GM03348 (cell line): ENCODE data around the gene GGT7.
"Not testable (repeated sequence)": the region's sequence is repeated elsewhere in the genome, so short reads cannot be mapped to it uniquely, and the experiment has no call there.

Experiments used
- DNase-seq: peaks from one replicate; pipeline ENCODE4 v3.0.0; 2012; ENCODE audit warnings: low spot score

GGT7 gene

GRCh38 chr20:34881689-34882088 is 9.0 kb upstream of the GGT7 start:
- no peak for DNase-seq

GRCh38 chr20:34880971-34881370 is 8.3 kb upstream of the GGT7 start:
- DNase-seq: not testable (repeated sequence)

DNA sequence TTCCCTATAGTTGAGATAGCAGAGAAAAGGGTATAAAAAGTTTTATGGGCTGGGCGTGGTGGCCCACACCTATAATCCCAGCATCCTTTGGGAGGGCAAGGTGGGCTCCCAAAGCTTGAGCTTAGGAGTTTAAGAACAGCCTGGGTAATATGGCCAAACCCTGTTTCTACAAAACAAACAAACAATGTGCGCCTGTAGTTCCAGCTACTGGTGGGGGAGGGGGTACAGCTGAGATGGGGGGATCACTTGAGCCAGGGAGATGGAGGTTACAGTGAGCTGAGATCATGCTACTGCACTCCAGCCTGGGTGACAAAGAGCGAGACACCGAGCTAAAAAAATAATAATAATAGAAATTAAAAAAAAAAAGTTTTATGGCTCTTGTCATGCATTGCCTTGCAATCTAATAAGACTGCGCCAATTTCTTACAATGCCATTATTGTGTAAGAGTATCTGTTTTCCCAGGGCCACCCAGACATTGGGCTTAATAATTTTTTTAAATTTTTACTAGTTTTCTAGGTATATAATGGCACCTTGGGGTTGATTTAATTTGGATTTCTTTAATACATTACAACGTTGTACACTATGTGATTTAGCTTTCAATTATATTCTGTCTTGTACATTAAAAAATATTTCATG is 7.7 kb upstream of the GGT7 start:
- no peak for DNase-seq

- peak; percentile 98 for DNase-seq
Observed at GRCh38 chr20:34876406-34877282, 4.0 kb upstream of the GGT7 start, which contains the start of gene ACSS2. ACSS2 (plus strand) TSS chr20:34876612; CDS start chr20:34876646, 34 bp downstream.

DNA sequence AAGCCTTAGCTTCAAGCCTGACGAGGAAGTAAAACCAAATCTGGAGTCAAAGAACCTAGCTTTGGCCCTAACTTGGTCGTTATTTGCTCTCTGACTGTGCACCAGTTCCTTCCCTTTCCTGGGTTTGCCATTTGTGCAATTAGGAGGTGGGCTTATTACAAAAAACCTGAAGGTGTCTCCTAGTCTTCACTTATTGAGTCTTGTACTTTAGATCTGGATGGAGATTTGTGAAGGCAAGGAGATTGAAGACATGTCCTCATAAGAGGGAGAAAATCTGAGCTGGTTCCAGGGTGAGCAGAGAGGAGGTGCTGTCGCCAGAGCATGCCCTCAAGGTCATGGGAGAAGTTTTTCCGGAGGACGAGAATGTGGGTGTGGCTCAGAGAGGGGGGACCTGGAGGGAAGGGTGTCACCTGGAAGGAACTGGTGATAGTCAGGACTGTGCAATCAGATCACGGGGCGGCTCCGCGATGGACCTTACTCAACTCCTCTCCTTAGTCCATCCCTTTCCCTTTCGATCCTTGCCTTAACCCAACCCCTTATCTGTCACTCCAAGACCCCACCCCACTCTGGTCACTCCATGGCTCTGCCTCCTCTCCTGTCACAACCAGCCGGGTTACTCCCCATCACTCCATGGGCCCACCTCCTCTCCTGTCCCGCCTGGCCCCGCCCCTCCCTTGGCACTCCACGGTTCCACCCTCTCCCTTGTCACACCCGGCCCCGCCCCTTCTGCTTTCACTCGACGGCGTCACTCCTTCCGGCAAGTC is 3.2 kb upstream of the GGT7 start:
- DNase-seq: no peak

GRCh38 chr20:34874094-34874654 is 1.5 kb upstream of the GGT7 start:
- DNase-seq: peak; percentile 88

- DNase-seq: no peak
Observed at GRCh38 chr20:34873583-34874093, 982 bp upstream of the GGT7 start.

DNA sequence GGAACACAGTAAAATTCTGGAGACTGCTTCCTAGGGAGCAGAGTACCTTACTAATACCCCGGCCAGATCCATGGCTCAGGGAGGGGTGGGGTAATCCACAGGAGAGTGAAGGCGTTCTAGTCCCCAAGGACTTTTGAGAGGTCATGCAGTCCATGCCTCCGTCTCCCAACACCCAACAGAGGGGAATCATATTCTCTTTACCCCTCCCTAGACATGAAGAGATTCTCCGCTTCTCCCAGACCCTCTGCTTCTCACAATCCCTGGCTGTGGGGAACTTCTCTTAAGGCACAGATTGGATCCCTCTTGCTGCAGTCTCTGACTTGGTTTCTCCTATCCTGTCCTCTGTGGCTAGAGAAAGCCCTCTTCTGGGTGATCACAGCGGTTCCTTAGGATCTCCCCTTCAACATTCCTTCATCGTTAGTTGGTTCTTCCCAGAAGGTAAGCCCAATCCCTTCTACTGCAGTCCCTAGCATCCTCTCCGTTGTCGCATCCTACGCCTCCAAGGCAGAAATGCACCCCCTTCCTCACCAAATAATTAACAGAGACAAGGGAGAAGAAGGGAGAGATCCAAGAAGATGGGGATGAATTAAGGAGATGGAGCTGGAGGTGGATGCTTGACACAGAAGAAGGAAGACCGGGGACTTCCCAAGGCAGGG is 562 bp downstream of the GGT7 start:
- DNase-seq: no peak

DNA sequence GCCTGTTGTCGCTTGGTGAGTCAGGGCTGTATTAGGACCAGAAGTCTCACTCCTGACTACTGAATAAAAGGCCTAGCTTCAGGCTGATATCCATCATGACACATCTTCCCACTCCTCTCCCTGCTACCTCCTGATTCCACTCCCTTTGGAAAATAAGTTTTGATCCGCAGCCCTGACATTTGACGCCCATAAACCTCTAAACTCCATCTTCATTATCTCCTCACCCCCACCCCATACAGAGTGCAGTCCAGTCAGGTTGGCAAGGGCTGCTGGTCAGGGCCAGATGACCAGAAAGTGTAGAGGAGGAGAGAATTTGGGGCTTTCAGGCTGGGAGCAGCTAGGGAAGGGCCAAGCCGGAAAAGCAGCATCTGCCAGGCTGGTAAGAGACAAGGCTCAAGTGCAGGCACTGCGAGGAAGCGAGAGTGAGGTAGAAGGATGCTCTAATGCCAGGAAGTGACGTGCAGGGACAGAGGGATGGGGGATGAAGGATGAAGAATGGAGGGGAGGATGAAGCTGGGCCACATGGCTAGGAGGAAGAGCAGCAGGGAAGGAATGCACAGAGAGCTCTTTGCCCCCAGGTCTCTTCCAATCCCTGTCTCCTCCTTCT is 1.2 kb downstream of the GGT7 start:
- no peak for DNase-seq

DNA sequence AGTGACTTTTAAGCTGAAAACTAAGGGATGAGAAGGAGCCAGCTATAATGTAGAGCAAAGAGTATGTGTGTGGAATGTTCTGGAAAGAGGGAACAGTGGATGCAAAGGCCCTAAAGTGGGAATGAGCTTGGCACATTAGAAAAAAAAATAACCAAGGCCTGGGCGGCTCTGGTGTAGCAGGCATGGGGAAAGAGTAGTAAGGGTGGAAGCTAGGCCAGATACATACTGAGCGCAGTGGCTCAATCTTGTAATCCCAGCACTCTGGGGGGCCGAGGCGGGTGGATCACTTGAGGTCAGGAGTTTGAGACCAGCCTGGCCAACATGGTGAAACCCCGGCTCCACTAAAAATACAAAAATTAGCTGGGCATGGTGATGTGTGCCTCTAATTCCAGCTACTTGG is 8.4 kb downstream of the GGT7 start:
- no peak for DNase-seq

DNA sequence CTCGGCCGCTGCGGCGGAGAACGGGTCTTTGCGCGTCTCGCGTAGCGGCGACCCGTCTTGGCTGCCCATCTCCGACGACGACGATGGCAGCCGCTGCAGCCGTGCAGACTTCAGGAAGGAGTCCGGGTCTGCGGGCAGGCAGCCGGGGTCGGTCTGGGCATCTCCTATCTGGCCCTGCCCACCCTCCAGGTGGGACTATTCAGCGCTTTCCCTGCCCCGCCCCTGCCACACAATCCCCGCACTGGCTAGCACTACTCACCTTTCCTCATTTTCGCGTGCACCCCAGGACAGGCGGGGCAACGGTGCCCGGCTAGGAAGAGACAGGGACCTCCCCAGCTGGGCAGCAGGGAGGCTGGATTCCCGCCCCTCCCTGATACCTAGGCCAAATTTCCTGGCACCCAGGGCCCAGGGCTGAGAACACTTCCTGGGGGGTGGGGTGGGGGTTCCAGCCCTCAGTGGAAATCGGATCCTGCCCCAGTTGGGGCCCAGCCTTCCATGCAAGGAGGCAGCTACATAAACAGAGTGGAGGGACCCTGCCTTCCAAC is 9.2 kb downstream of the GGT7 start:
- DNase-seq: no peak

- DNase-seq: no peak
Observed at GRCh38 chr20:34862724-34863123, 9.9 kb downstream of the GGT7 start.

DNA sequence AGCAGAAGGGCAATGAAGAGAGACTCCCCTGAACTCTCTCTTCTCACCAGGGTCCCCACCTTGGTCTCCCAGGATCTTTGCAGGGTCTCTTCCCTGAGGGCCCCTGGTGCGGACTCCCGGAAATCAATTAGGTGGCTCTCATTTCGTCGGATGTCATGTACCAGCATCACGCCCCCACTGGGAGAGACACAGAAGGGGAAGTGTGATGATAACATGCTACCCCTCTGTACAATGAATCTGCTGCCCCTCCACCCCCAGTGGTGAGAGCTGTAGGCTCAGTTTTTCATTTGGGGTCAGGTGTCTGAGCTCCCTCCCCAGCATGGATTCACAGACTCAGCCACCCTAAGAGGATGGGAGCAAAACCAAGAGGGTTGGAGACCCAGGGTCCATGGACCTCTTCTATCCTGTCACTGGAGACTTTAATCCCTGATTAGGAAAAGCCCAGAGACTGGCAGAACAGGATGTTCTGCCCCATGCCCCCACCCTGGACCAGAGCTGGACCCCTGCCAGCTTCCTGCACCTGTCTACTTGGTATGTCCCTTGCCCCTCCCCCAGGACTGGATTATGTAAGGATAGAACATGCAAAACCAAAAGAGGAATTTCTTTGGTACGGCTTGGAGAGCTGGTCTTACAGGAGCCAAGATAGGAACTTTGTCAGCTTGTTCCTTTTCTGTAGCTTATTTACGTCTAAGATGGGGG is 11.1 kb downstream of the GGT7 start:
- no peak for DNase-seq

DNA sequence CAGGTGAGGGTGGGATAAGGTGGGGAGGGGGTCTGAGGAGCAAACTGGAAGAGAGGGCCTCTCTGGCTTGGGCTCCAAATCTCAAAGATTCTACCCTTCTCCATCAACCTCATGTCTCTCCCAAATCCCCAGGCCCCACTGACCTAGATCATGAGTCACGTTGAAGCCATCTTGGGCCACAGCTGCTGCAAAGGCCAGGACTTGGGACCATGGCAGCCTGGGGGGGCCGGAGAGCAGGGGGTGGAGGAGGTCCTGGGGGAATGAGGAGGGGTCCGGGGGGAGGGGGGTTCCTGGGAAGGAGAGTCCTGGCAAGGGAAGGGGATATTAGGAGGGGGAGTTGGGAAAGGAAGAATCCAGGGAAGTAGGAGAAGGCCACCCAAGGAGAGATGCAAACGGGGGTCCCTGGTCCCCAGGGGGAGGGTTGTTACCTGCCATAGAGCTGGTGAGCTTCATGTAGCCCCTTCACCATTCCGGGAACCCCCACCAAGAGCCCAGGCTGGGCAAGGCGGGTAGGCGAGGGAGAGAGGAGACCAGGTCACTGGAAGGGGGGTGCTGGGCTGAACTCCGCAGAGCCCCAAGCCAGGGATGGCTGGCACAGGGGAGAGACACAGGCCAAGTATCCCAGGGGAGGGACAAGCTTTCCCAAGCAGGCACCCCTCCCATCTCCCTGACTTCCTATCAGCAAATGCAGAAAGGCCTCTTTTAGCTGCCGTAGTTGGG is 12.7 kb downstream of the GGT7 start:
- DNase-seq: no peak

DNA sequence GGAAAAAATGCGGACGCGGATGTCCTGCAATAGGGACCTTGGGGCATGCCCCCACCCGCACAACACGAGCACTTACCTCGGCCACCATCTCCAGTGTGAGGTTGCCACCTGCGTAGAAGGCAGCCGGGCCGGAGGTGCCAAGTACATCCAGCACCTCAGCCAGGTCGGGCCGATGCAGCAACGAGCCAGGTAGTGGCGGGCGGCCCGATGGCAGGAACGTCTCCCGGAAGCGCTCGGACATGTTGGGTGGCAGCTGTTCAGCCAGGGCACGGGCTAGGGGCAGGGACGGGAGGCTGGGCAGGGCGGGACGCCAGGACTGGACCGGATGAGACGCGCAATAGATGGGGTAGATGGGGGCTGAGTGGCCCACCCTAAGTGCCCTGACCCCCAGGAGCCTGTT is 13.3 kb downstream of the GGT7 start:
- DNase-seq: no peak

- no peak for DNase-seq
Observed at GRCh38 chr20:34852298-34852697, 20.4 kb downstream of the GGT7 start.

GRCh38 chr20:34850969-34851368 is 21.7 kb downstream of the GGT7 start:
- no peak for DNase-seq

- no peak for DNase-seq
Observed at GRCh38 chr20:34849778-34850177, 22.9 kb downstream of the GGT7 start.

- no peak for DNase-seq
Observed at GRCh38 chr20:34848597-34848996, 24.1 kb downstream of the GGT7 start.

- no peak for DNase-seq
Observed at GRCh38 chr20:34843421-34843820, 29.2 kb downstream of the GGT7 start.
